ENCODE results near the gene ADRA1B.

DNA sequence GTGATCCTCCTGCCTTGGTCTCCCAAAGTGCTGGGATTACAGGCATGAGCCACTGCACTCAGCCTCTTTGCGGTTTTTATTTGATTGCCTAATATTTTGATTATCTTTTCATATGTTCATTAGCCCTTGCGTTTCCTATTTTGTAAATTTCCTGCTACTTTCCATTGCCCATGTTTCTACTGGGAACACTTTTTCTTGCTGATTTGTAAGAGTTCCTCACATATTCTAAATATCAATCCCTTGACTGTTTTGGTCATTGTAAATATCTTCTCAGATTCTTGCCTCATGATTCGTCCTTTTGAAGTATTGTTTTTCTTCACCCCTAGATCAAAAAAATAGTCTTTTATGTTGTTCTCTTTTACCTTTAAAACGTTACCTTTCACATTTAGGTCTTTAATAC is 54.8 kb downstream of the ADRA1B start:
- TF ChIP-seq, protein P1, sequence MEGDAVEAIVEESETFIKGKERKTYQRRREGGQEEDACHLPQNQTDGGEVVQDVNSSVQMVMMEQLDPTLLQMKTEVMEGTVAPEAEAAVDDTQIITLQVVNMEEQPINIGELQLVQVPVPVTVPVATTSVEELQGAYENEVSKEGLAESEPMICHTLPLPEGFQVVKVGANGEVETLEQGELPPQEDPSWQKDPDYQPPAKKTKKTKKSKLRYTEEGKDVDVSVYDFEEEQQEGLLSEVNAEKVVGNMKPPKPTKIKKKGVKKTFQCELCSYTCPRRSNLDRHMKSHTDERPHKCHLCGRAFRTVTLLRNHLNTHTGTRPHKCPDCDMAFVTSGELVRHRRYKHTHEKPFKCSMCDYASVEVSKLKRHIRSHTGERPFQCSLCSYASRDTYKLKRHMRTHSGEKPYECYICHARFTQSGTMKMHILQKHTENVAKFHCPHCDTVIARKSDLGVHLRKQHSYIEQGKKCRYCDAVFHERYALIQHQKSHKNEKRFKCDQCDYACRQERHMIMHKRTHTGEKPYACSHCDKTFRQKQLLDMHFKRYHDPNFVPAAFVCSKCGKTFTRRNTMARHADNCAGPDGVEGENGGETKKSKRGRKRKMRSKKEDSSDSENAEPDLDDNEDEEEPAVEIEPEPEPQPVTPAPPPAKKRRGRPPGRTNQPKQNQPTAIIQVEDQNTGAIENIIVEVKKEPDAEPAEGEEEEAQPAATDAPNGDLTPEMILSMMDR (IDR thresholded peaks at IDR 0.05; ENCODE audit: insufficient read depth, low read length): no peak
- TF ChIP-seq POLR2AphosphoS5 (IDR thresholded peaks at IDR 0.05; ENCODE audit: low read depth) (no peak), SPI1 (IDR thresholded peaks at IDR 0.05; ENCODE audit: borderline replicate concordance, low read depth) (no peak)
- TF ChIP-seq, protein P2, sequence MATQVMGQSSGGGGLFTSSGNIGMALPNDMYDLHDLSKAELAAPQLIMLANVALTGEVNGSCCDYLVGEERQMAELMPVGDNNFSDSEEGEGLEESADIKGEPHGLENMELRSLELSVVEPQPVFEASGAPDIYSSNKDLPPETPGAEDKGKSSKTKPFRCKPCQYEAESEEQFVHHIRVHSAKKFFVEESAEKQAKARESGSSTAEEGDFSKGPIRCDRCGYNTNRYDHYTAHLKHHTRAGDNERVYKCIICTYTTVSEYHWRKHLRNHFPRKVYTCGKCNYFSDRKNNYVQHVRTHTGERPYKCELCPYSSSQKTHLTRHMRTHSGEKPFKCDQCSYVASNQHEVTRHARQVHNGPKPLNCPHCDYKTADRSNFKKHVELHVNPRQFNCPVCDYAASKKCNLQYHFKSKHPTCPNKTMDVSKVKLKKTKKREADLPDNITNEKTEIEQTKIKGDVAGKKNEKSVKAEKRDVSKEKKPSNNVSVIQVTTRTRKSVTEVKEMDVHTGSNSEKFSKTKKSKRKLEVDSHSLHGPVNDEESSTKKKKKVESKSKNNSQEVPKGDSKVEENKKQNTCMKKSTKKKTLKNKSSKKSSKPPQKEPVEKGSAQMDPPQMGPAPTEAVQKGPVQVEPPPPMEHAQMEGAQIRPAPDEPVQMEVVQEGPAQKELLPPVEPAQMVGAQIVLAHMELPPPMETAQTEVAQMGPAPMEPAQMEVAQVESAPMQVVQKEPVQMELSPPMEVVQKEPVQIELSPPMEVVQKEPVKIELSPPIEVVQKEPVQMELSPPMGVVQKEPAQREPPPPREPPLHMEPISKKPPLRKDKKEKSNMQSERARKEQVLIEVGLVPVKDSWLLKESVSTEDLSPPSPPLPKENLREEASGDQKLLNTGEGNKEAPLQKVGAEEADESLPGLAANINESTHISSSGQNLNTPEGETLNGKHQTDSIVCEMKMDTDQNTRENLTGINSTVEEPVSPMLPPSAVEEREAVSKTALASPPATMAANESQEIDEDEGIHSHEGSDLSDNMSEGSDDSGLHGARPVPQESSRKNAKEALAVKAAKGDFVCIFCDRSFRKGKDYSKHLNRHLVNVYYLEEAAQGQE (IDR thresholded peaks at IDR 0.05; ENCODE audit: insufficient replicate concordance, low read depth): no peak

All from HL-60 (cell line).